H1 (cell line): Measurements from ENCODE around the gene FAM167B. TPM values are rescaled to one million over a fixed set of nuclear protein-coding genes. Genes with fewer than 3 reads are reported as not detected.
A peak's percentile ranks its signal among the peaks of the same experiment; 100 is the strongest.

Experiments used
- EP300 ChIP-seq, 2 experiments: IDR thresholded peaks; 1 replicate in 1 of 2; 2 replicates in 1 of 2; pipeline ENCODE4 v1.6.1; 2011 to 2012; ENCODE audit warnings: low read depth in 2 of 2, low read length in 2 of 2, mild to moderate bottlenecking in 2 of 2, borderline replicate concordance in 1 of 2, inconsistent platforms in 1 of 2, moderate library complexity in 1 of 2
- HDAC2 ChIP-seq, 2 experiments: fragments of 300-600 bp in 1 of 2; sonication (generic) in 1 of 2; IDR thresholded peaks; 2 replicates each; pipeline ENCODE4 v1.6.1; 2011 to 2012; ENCODE audit warnings: low read depth in 2 of 2, low read length in 2 of 2, mild to moderate bottlenecking in 2 of 2, moderate library complexity in 2 of 2, borderline replicate concordance in 1 of 2, inconsistent platforms in 1 of 2
- HDAC6 ChIP-seq: IDR thresholded peaks from one replicate; pipeline ENCODE4 v1.7.1; 2012; ENCODE audit warnings: low read depth, mild to moderate bottlenecking, inconsistent platforms, low read length, moderate library complexity
- KDM1A ChIP-seq: fragments of 200-600, 300-600 bp; sonication (generic); IDR thresholded peaks from 2 replicates; pipeline ENCODE4 v1.7.1; 2016; ENCODE audit warnings: mild to moderate bottlenecking, low read length, borderline replicate concordance
- POLR2AphosphoS5 ChIP-seq: IDR thresholded peaks from 2 replicates; pipeline ENCODE4 v1.6.1; 2011; ENCODE audit warnings: low read depth, low read length
- RAD21 ChIP-seq, 2 experiments: IDR thresholded peaks in 1 of 2; conservative IDR thresholded peaks in 1 of 2; 2 replicates each; pipeline ENCODE4 v1.6.1; 2011; ENCODE audit warnings: low read depth in 2 of 2, low read length in 2 of 2, improper control_type of control experiment in 1 of 2, inconsistent platforms in 1 of 2, mild to moderate bottlenecking in 1 of 2, moderate library complexity in 1 of 2
- RFX5 ChIP-seq: IDR thresholded peaks from 2 replicates; pipeline ENCODE4 v1.6.1; 2011; ENCODE audit warnings: low read depth, low read length, improper control_type of control experiment, borderline replicate concordance
- polyA plus RNA-seq, 7 experiments: library from polyadenylated mRNA; depleted of rRNA in 3 of 7; stranded (reverse) in 5 of 7; unstranded in 2 of 7; fragments of >200 nt in 5 of 7; fragments of 200-250 nt in 2 of 7; gene quantifications; 1 replicate in 5 of 7; 2 replicates in 1 of 7; 4 replicates in 1 of 7; pipeline versions ENCODE4 v1.2.1 to v1.2.3, GENCODE V29; 2011 to 2013; ENCODE audit warnings: missing spikeins in 2 of 7, mixed read lengths in 2 of 7
- total RNA-seq: library from RNA; stranded (reverse); fragmentation: NEBNext Ultra II Directional; extraction: Animal tissue kit (Norgen Biotek cat#: 25700); gene quantifications from 2 replicates; pipeline ENCODE4 v1.2.1, GENCODE V29; 2021
- TF ChIP-seq, protein P1 (sequence below): IDR thresholded peaks from 2 replicates; pipeline ENCODE4 v1.6.1; 2012; ENCODE audit warnings: low read length, inconsistent platforms

FAM167B gene
- total and polyA plus RNA-seq, 2 of the 8 experiments (the other 6 are each of a cell fraction or from before 2014, with no cell fraction given) = 2.8 to 3.9 TPM

- no peak for TF ChIP-seq EP300 (IDR thresholded peaks at IDR 0.05; ENCODE audit: borderline replicate concordance in 1 of 2, low read depth in 2 of 2, low read length in 2 of 2)
- no peak for TF ChIP-seq RAD21 (IDR thresholded peaks at IDR 0.05 in 1 of 2, conservative IDR thresholded peaks at IDR 0.05 in 1 of 2; ENCODE audit: low read depth in 2 of 2, low read length in 2 of 2)
- TF ChIP-seq POLR2AphosphoS5 = peak; percentile 59
- no peak for TF ChIP-seq HDAC6
- TF ChIP-seq HDAC2 (IDR thresholded peaks at IDR 0.05; ENCODE audit: borderline replicate concordance in 1 of 2, low read depth in 2 of 2, low read length in 2 of 2) = peak in 1 of 2 experiments; percentile 87; a peak in 1 of 4 replicates
- TF ChIP-seq KDM1A = no peak
- TF ChIP-seq RFX5 = no peak
- TF ChIP-seq, protein P1, sequence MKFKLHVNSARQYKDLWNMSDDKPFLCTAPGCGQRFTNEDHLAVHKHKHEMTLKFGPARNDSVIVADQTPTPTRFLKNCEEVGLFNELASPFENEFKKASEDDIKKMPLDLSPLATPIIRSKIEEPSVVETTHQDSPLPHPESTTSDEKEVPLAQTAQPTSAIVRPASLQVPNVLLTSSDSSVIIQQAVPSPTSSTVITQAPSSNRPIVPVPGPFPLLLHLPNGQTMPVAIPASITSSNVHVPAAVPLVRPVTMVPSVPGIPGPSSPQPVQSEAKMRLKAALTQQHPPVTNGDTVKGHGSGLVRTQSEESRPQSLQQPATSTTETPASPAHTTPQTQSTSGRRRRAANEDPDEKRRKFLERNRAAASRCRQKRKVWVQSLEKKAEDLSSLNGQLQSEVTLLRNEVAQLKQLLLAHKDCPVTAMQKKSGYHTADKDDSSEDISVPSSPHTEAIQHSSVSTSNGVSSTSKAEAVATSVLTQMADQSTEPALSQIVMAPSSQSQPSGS = no peak
These were observed 24.9 kb upstream of the FAM167B start, which contains the start of the genes EIF3I and TMEM234 (continued) for GRCh38 chr1:32221980-32222755.
